ENCODE results near the gene LRRC19.

DNA sequence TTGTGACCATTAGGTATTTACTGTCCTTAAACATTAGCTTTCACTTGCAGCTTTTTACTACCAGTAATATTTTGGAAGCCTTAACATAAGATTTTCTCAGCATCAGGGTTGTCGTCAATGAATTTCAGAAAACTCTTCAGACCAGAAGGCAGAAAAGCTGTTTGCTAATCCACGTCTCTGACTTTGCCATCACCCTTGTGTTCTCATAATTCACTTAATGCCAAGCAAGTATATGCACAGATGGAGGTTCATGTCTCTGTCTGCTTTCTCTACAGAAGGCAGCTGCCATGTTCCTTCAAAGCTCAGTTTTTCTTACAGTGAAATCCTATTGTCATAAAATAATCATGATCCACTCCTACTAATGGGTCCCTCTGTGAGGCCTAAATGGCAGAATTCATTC is 37.7 kb upstream of the LRRC19 start:
- TF ChIP-seq POLR2A (IDR thresholded peaks at IDR 0.05) (no peak), CTCF (IDR thresholded peaks at IDR 0.05) (no peak)
